Neural progenitor cell (in vitro differentiated cells): ENCODE measurements around the gene MTMR4. TPM values are rescaled to one million over a fixed set of nuclear protein-coding genes. Genes with fewer than 3 reads are reported as not detected.

ENCODE experiments used
- DNase-seq: peaks from one replicate; pipeline ENCODE4 v3.0.0-alpha.2; 2016; ENCODE audit warnings: low spot score
- H2AFZ ChIP-seq: fragments of 200-600 bp; sonication (generic); replicated peaks from 2 replicates; pipeline ENCODE4 v1.6.1; 2016; ENCODE audit warnings: antibody characterized with exemption
- H3F3A ChIP-seq: fragments of 200-600 bp; sonication (generic); 2 replicates; pipeline ENCODE4 v1.6.1; 2016; ENCODE audit warnings: antibody characterized with exemption, low read depth
- H3K27ac ChIP-seq: fragments of 200-600 bp; sonication (generic); 2 replicates; pipeline ENCODE4 v1.5.1; 2016; ENCODE audit warnings: mild to moderate bottlenecking
- H3K27me3 ChIP-seq: fragments of 200-600 bp; sonication (generic); 2 replicates; pipeline ENCODE4 v1.6.1; 2016; ENCODE audit warnings: mild to moderate bottlenecking, moderate library complexity
- H3K36me3 ChIP-seq: fragments of 200-600 bp; sonication (generic); 2 replicates; pipeline ENCODE4 v1.5.1; 2016
- H3K4me1 ChIP-seq: fragments of 200-600 bp; sonication (generic); 2 replicates; pipeline ENCODE4 v1.6.1; 2016; ENCODE audit warnings: mixed run types
- H3K4me2 ChIP-seq: fragments of 200-600 bp; sonication (generic); 2 replicates; pipeline ENCODE4 v1.6.1; 2016
- H3K4me3 ChIP-seq: fragments of 200-600 bp; sonication (generic); 2 replicates; pipeline ENCODE4 v1.5.1; 2016
- H3K79me2 ChIP-seq: fragments of 200-600 bp; sonication (generic); 2 replicates; pipeline ENCODE4 v1.6.1; 2016; ENCODE audit warnings: low read depth
- H3K9ac ChIP-seq: fragments of 200-600 bp; sonication (generic); 2 replicates; pipeline ENCODE4 v1.6.1; 2016
- H3K9me3 ChIP-seq: fragments of 200-600 bp; sonication (generic); 2 replicates; pipeline ENCODE4 v1.5.1; 2016; ENCODE audit warnings: low read depth
- H4K20me1 ChIP-seq: fragments of 200-600 bp; sonication (generic); 2 replicates; pipeline ENCODE4 v1.6.1; 2016; ENCODE audit warnings: low read depth
- H3K27ac Mint-ChIP-seq: 3 replicates; pipeline ENCODE4 v1.8.0; 2021; ENCODE audit warnings: mixed read lengths
- H3K27me3 Mint-ChIP-seq: 2 replicates; pipeline ENCODE4 v1.8.0; 2022; ENCODE audit warnings: low read depth, mild to moderate bottlenecking, inconsistent platforms, moderate library complexity, mixed read lengths; ENCODE audit not compliant: insufficient read depth
- H3K36me3 Mint-ChIP-seq: 3 replicates; pipeline ENCODE4 v1.8.0; 2021; ENCODE audit warnings: mixed read lengths
- H3K4me1 Mint-ChIP-seq: 3 replicates; pipeline ENCODE4 v1.8.0; 2021; ENCODE audit warnings: mixed read lengths
- H3K4me3 Mint-ChIP-seq: 3 replicates; pipeline ENCODE4 v1.8.0; 2021; ENCODE audit warnings: mild to moderate bottlenecking, moderate library complexity, mixed read lengths
- H3K9me3 Mint-ChIP-seq: 3 replicates; pipeline ENCODE4 v1.8.0; 2020; ENCODE audit warnings: mixed read lengths
- CTCF ChIP-seq: fragments of 200-600 bp; sonication (generic); IDR thresholded peaks from 2 replicates; pipeline ENCODE4 v1.5.1; 2017; ENCODE audit warnings: antibody characterized with exemption, mild to moderate bottlenecking
- EZH2 ChIP-seq: fragments of 200-600 bp; sonication (generic); IDR thresholded peaks from 2 replicates; pipeline ENCODE4 v1.6.1; 2017; ENCODE audit warnings: antibody characterized with exemption, mild to moderate bottlenecking, moderate library complexity
- EZH2phosphoT487 ChIP-seq: fragments of 200-600 bp; sonication (generic); IDR thresholded peaks from 2 replicates; pipeline ENCODE4 v1.6.1; 2017; ENCODE audit warnings: antibody characterized with exemption
- total RNA-seq: library from RNA; depleted of rRNA; stranded (reverse); fragments of >200 nt; gene quantifications from 2 replicates; pipeline ENCODE4 v1.2.3, GENCODE V29; 2015; ENCODE audit warnings: low replicate concordance

Gene MTMR4
- total RNA-seq, 1 donor from 2014 or later = 34.0 TPM

- no peak overlapping the region for H3K4me2 ChIP-seq
- no peaks in the 10 kb centered on the region for H3K79me2 ChIP-seq
- no peak overlapping the region for H3K27ac ChIP-seq
- no peak overlapping the region for H3K4me3 Mint-ChIP-seq
- no peaks in the 10 kb centered on the region for H3K4me1 ChIP-seq
- H3K9ac ChIP-seq = no peak overlapping the region
- H3K36me3 Mint-ChIP-seq = peaks cover 37% of the 10 kb centered on the region
- no peak overlapping the region for H3K27ac Mint-ChIP-seq
- H4K20me1 ChIP-seq = peaks cover 6% of the 10 kb centered on the region
- H3F3A ChIP-seq = no peaks in the 10 kb centered on the region
- H3K4me3 ChIP-seq = no peak overlapping the region
- peaks cover 2% of the 10 kb centered on the region for H3K27me3 Mint-ChIP-seq
- no peak overlapping the region for H2AFZ ChIP-seq
- no peak for DNase-seq
- no peaks in the 10 kb centered on the region for H3K9me3 Mint-ChIP-seq
- no peaks in the 10 kb centered on the region for H3K4me1 Mint-ChIP-seq
- no peak for TF ChIP-seq EZH2phosphoT487
- no peak for TF ChIP-seq CTCF
- no peak for TF ChIP-seq EZH2
- no peaks in the 10 kb centered on the region for H3K9me3 ChIP-seq
- H3K27me3 ChIP-seq = no peaks in the 10 kb centered on the region
- H3K36me3 ChIP-seq = peaks cover 4% of the 10 kb centered on the region
These were observed 16.1 kb downstream of the MTMR4 start for GRCh38 chr17:58498177-58498828.

- H3K36me3 Mint-ChIP-seq = peaks cover 50% of the 10 kb centered on the region
These were observed 20.9 kb downstream of the MTMR4 start for GRCh38 chr17:58493506-58493905.

GRCh38 chr17:58492238-58493121 lies 22.0 kb downstream of the MTMR4 start:
- no peak overlapping the region for H3K4me3 Mint-ChIP-seq
- no peaks in the 10 kb centered on the region for H3K27me3 Mint-ChIP-seq

More at GRCh38 chr17:58493506-58493905, 20.9 kb downstream of the MTMR4 start:
- peaks cover 2% of the 10 kb centered on the region for H3K27me3 Mint-ChIP-seq
- H4K20me1 ChIP-seq = peaks cover 6% of the 10 kb centered on the region
- H3K4me2 ChIP-seq = no peak overlapping the region
- H3K27ac ChIP-seq = no peak overlapping the region
- no peaks in the 10 kb centered on the region for H3K4me1 ChIP-seq
- peaks cover 14% of the 10 kb centered on the region for H3K36me3 ChIP-seq
- TF ChIP-seq CTCF (no peak), EZH2 (no peak), EZH2phosphoT487 (no peak)
- H3K4me1 Mint-ChIP-seq = no peaks in the 10 kb centered on the region
- H3K9me3 Mint-ChIP-seq = no peaks in the 10 kb centered on the region
- no peaks in the 10 kb centered on the region for H3F3A ChIP-seq
- H3K9me3 ChIP-seq = no peaks in the 10 kb centered on the region
- DNase-seq = no peak
- H3K27ac Mint-ChIP-seq = no peak overlapping the region
- no peak overlapping the region for H3K4me3 Mint-ChIP-seq
- H2AFZ ChIP-seq = no peak overlapping the region
- H3K79me2 ChIP-seq = no peaks in the 10 kb centered on the region
- H3K4me3 ChIP-seq = no peak overlapping the region
- H3K9ac ChIP-seq = no peak overlapping the region
- H3K27me3 ChIP-seq = no peaks in the 10 kb centered on the region

More at GRCh38 chr17:58492238-58493121, 22.0 kb downstream of the MTMR4 start:
- TF ChIP-seq EZH2phosphoT487 = no peak
- TF ChIP-seq EZH2 = no peak
- no peak for TF ChIP-seq CTCF
- Mint-ChIP-seq H3K4me1 (no peaks in the 10 kb centered on the region), H3K27ac (no peak overlapping the region), H3K36me3 (peaks cover 46% of the 10 kb centered on the region), H3K9me3 (no peaks in the 10 kb centered on the region)
- no peak overlapping the region for H2AFZ ChIP-seq
- no peaks in the 10 kb centered on the region for H3F3A ChIP-seq
- no peaks in the 10 kb centered on the region for H3K27me3 ChIP-seq
- H3K4me2 ChIP-seq = no peak overlapping the region
- H3K4me1 ChIP-seq = no peaks in the 10 kb centered on the region
- H3K4me3 ChIP-seq = no peak overlapping the region
- DNase-seq = no peak
- no peak overlapping the region for H3K9ac ChIP-seq
- H3K9me3 ChIP-seq = no peaks in the 10 kb centered on the region
- H3K79me2 ChIP-seq = no peaks in the 10 kb centered on the region
- H3K36me3 ChIP-seq = peaks cover 14% of the 10 kb centered on the region
- peaks cover 6% of the 10 kb centered on the region for H4K20me1 ChIP-seq
- no peak overlapping the region for H3K27ac ChIP-seq
